TTC549 (cell line): ENCODE data around the gene LTBP3.
"Not testable (repeated sequence)": the region's sequence is repeated elsewhere in the genome, so short reads cannot be mapped to it uniquely, and the experiment has no call there.

ENCODE experiments used
- FAIRE-seq: peaks from 2 replicates; lab custom pipeline; 2012; peaks lifted over from hg19 to GRCh38; lab: Jason Lieb, UNC

LTBP3 gene

GRCh38 chr11:65571420-65571819 is 13.3 kb upstream of the LTBP3 start:
- FAIRE-seq = no peak

- peak; percentile 67 for FAIRE-seq
Observed at GRCh38 chr11:65569973-65570918, 12.1 kb upstream of the LTBP3 start, which contains the start of gene ZNRD2. Gene ZNRD2 (plus strand): TSS chr11:65570477. CDS start chr11:65570492, 15 bp downstream.

- no peak for FAIRE-seq
Observed at GRCh38 chr11:65569164-65569972, 11.2 kb upstream of the LTBP3 start.

- FAIRE-seq = no peak
Observed at GRCh38 chr11:65565624-65566453, 7.7 kb upstream of the LTBP3 start.

- not testable (repeated sequence) for FAIRE-seq
Observed at GRCh38 chr11:65564879-65565559, 6.9 kb upstream of the LTBP3 start.

GRCh38 chr11:65563601-65564000 is 5.4 kb upstream of the LTBP3 start:
- no peak for FAIRE-seq

- no peak for FAIRE-seq
Observed at GRCh38 chr11:65562788-65563187, 4.6 kb upstream of the LTBP3 start.

GRCh38 chr11:65562020-65562419 is 3.9 kb upstream of the LTBP3 start:
- no peak for FAIRE-seq

GRCh38 chr11:65560555-65561418 is 2.6 kb upstream of the LTBP3 start:
- FAIRE-seq = no peak

GRCh38 chr11:65559951-65560537 is 1.9 kb upstream of the LTBP3 start:
- FAIRE-seq = no peak

- no peak for FAIRE-seq
Observed at GRCh38 chr11:65559535-65559934, 1.4 kb upstream of the LTBP3 start.

- FAIRE-seq = no peak
Observed at GRCh38 chr11:65558930-65559509, 861 bp upstream of the LTBP3 start.

- no peak for FAIRE-seq
Observed at GRCh38 chr11:65557280-65558001, 718 bp downstream of the LTBP3 start.

GRCh38 chr11:65556470-65557279 is 1.5 kb downstream of the LTBP3 start:
- FAIRE-seq = no peak

GRCh38 chr11:65555693-65556231 is 2.4 kb downstream of the LTBP3 start:
- no peak for FAIRE-seq

- no peak for FAIRE-seq
Observed at GRCh38 chr11:65554842-65555430, 3.2 kb downstream of the LTBP3 start.

GRCh38 chr11:65554057-65554818 is 3.9 kb downstream of the LTBP3 start:
- no peak for FAIRE-seq
